HepG2 (cell line): ENCODE results near the gene INPP1. TPM values are rescaled to one million over a fixed set of nuclear protein-coding genes. Genes with fewer than 3 reads are reported as not detected.

ENCODE experiments used
- ADNP ChIP-seq: sonication (generic); formaldehyde crosslinking; IDR thresholded peaks from 2 replicates; pipeline ENCODE4 v1.4.0; 2020; ENCODE audit warnings: missing genetic modification reagents
- ARNT2 ChIP-seq: sonication (generic); formaldehyde crosslinking; IDR thresholded peaks from 2 replicates; pipeline ENCODE4 v1.8.0; 2022; ENCODE audit warnings: mild to moderate bottlenecking, low read depth, missing genetic modification reagents, moderate library complexity
- CREBL2 ChIP-seq: sonication (generic); formaldehyde crosslinking; IDR thresholded peaks from 2 replicates; pipeline ENCODE4 v1.8.1; 2023; ENCODE audit warnings: missing genetic modification reagents, mild to moderate bottlenecking, borderline replicate concordance
- GTF2F1 ChIP-seq: fragments of 150-350 bp; IDR thresholded peaks from 2 replicates; pipeline ENCODE4 v1.6.1; 2014; ENCODE audit warnings: low read length
- HNRNPL ChIP-seq: fragments of 200-400 bp; formaldehyde crosslinking; IDR thresholded peaks from 2 replicates; pipeline ENCODE4 v1.6.1; 2017; ENCODE audit warnings: mild to moderate bottlenecking, low read depth, low read length
- KLF12 ChIP-seq: sonication (generic); formaldehyde crosslinking; IDR thresholded peaks from 2 replicates; pipeline ENCODE4 v1.4.0; 2020; ENCODE audit warnings: missing genetic modification reagents, borderline replicate concordance
- NFE2L2 ChIP-seq: fragments of 150-350 bp; IDR thresholded peaks from 2 replicates; pipeline ENCODE4 v1.6.1; 2014; ENCODE audit warnings: low read length
- NPAS2 ChIP-seq: sonication (generic); formaldehyde crosslinking; IDR thresholded peaks from 2 replicates; pipeline ENCODE4 v1.8.0; 2022; ENCODE audit warnings: mild to moderate bottlenecking, missing genetic modification reagents, borderline replicate concordance
- SIX4 ChIP-seq: sonication (generic); formaldehyde crosslinking; IDR thresholded peaks from 2 replicates; pipeline ENCODE4 v1.4.0; 2020; ENCODE audit warnings: missing genetic modification reagents
- THRA ChIP-seq: sonication (generic); formaldehyde crosslinking; IDR thresholded peaks from 2 replicates; pipeline ENCODE4 v1.4.0; 2020; ENCODE audit warnings: missing genetic modification reagents, borderline replicate concordance
- ZBTB39 ChIP-seq: sonication (generic); formaldehyde crosslinking; IDR thresholded peaks from 2 replicates; pipeline ENCODE4 v1.5.0; 2020; ENCODE audit warnings: missing genetic modification reagents
- ZBTB44 ChIP-seq: sonication (generic); formaldehyde crosslinking; IDR thresholded peaks from 2 replicates; pipeline ENCODE4 v1.4.0; 2020; ENCODE audit warnings: missing genetic modification reagents
- ZNF260 ChIP-seq: sonication (generic); formaldehyde crosslinking; IDR thresholded peaks from 2 replicates; pipeline ENCODE4 v1.4.0; 2020; ENCODE audit warnings: missing genetic modification reagents, low read depth, mild to moderate bottlenecking, borderline replicate concordance
- ZNF33B ChIP-seq: sonication (generic); formaldehyde crosslinking; IDR thresholded peaks from 2 replicates; pipeline ENCODE4 v1.5.1; 2020; ENCODE audit warnings: mild to moderate bottlenecking, missing genetic modification reagents
- ZNF503 ChIP-seq: sonication (generic); formaldehyde crosslinking; IDR thresholded peaks from 2 replicates; pipeline ENCODE4 v1.4.0; 2020; ENCODE audit warnings: missing genetic modification reagents
- ZNF574 ChIP-seq: sonication (generic); formaldehyde crosslinking; IDR thresholded peaks from 2 replicates; pipeline ENCODE4 v1.4.0; 2020; ENCODE audit warnings: missing genetic modification reagents
- ZNF883 ChIP-seq: sonication (generic); formaldehyde crosslinking; IDR thresholded peaks from 2 replicates; pipeline ENCODE4 v1.5.1; 2020; ENCODE audit warnings: mild to moderate bottlenecking, missing genetic modification reagents; ENCODE audit errors: not compliant biosample characterization
- ZSCAN12 ChIP-seq: sonication (generic); formaldehyde crosslinking; IDR thresholded peaks from 2 replicates; pipeline ENCODE4 v1.9.0; 2021; ENCODE audit warnings: mild to moderate bottlenecking, missing genetic modification reagents
- ZSCAN30 ChIP-seq: sonication (generic); formaldehyde crosslinking; IDR thresholded peaks from 2 replicates; pipeline ENCODE4 v1.5.0; 2020; ENCODE audit warnings: mild to moderate bottlenecking, missing genetic modification reagents
- polyA plus RNA-seq, 8 experiments: library from polyadenylated mRNA; depleted of rRNA in 3 of 8; stranded (reverse) in 7 of 8; unstranded in 1 of 8; fragments of >200 nt; fragmentation: Illumina TruSeq in 4 of 8; extraction: Trizol in 4 of 8; gene quantifications; 2 replicates each; pipeline versions ENCODE4 v1.2.1 to v1.2.3, GENCODE V29; 2011 to 2016; ENCODE audit warnings: low read depth in 4 of 8, missing spikeins in 1 of 8, mixed read lengths in 1 of 8; ENCODE audit not compliant: insufficient read depth in 1 of 8
- total RNA-seq, 5 experiments: library from RNA; depleted of rRNA; stranded (reverse); fragments of >200 nt; fragmentation: Illumina TruSeq; extraction: Trizol; gene quantifications; 2 replicates each; pipeline ENCODE4 v1.2.3, GENCODE V29; 2016; ENCODE audit warnings: low read depth in 1 of 5

Gene INPP1
- total and polyA plus RNA-seq, 2 of the 13 experiments (the other 11 are each of a cell fraction or from before 2014, with no cell fraction given), result 10.0 to 13.3 TPM

GRCh38 chr2:190334479-190335224, 8.7 kb upstream of the INPP1 start (continued):
- TF ChIP-seq ZBTB44 (CRISPR knock-in tag) (no peak), NFE2L2 (no peak), ZBTB39 (CRISPR knock-in tag) (no peak), THRA (peak; percentile 70), ADNP (CRISPR knock-in tag) (no peak), HNRNPL (no peak), ARNT2 (CRISPR knock-in tag) (no peak), ZNF33B (no peak), KLF12 (CRISPR knock-in tag) (no peak), ZNF574 (CRISPR knock-in tag) (peak; percentile 78), ZNF503 (CRISPR knock-in tag) (peak; percentile 82; the same call in 1 of the 2 replicates), CREBL2 (no peak), ZNF260 (CRISPR knock-in tag) (no peak), ZSCAN12 (0 out of 2 replicates have a peak, but pooled peaks have one; percentile 38), ZSCAN30 (no peak), GTF2F1 (no peak), SIX4 (CRISPR knock-in tag) (no peak), NPAS2 (CRISPR knock-in tag) (no peak), ZNF883 (CRISPR knock-in tag) (no peak)
